Hepatocyte (in vitro differentiated cells): ENCODE measurements around the gene RSPRY1. TPM values are rescaled to one million over a fixed set of nuclear protein-coding genes. Genes with fewer than 3 reads are reported as not detected.

Experiments used
- DNase-seq: peaks from one replicate; pipeline ENCODE4 v3.0.0-alpha.2; 2016; ENCODE audit warnings: low spot score
- H2AFZ ChIP-seq: fragments of 200-600 bp; sonication (generic); 2 replicates; pipeline ENCODE4 v1.6.0; 2016; ENCODE audit warnings: antibody characterized with exemption, mild to moderate bottlenecking
- H3K27ac ChIP-seq: fragments of 200-600 bp; sonication (generic); 2 replicates; pipeline ENCODE4 v1.5.1; 2016; ENCODE audit warnings: mild to moderate bottlenecking
- H3K27me3 ChIP-seq: fragments of 200-600 bp; sonication (generic); 2 replicates; pipeline ENCODE4 v1.6.1; 2016
- H3K36me3 ChIP-seq: fragments of 200-600 bp; sonication (generic); replicated peaks from 2 replicates; pipeline ENCODE4 v1.5.1; 2016; ENCODE audit warnings: low read depth; ENCODE audit not compliant: insufficient read depth
- H3K4me1 ChIP-seq: fragments of 200-600 bp; sonication (generic); 2 replicates; pipeline ENCODE4 v1.5.1; 2016; ENCODE audit warnings: mild to moderate bottlenecking, moderate library complexity; ENCODE audit not compliant: insufficient read depth
- H3K4me2 ChIP-seq: fragments of 200-600 bp; sonication (generic); 2 replicates; pipeline ENCODE4 v1.6.0; 2016
- H3K4me3 ChIP-seq: fragments of 200-600 bp; sonication (generic); 2 replicates; pipeline ENCODE4 v1.5.1; 2016; ENCODE audit warnings: mild to moderate bottlenecking
- H3K79me2 ChIP-seq: fragments of 200-600 bp; sonication (generic); 2 replicates; pipeline ENCODE4 v1.6.0; 2017; ENCODE audit warnings: mild to moderate bottlenecking
- H3K9me2 ChIP-seq: fragments of 200-600 bp; sonication (generic); replicated peaks from 2 replicates; pipeline ENCODE4 v1.6.0; 2017; ENCODE audit warnings: mild to moderate bottlenecking; ENCODE audit not compliant: insufficient read depth
- H3K9me3 ChIP-seq: fragments of 200-600 bp; sonication (generic); 2 replicates; pipeline ENCODE4 v1.5.1; 2016; ENCODE audit warnings: low read depth, mild to moderate bottlenecking
- H4K20me1 ChIP-seq: fragments of 200-600 bp; sonication (generic); 2 replicates; pipeline ENCODE4 v1.6.0; 2016; ENCODE audit warnings: mild to moderate bottlenecking; ENCODE audit not compliant: insufficient read depth, poor library complexity, severe bottlenecking
- CTCF ChIP-seq: fragments of 200-600 bp; sonication (generic); IDR thresholded peaks from 2 replicates; pipeline ENCODE4 v1.5.1; 2016; ENCODE audit warnings: antibody characterized with exemption, mild to moderate bottlenecking; ENCODE audit not compliant: poor library complexity
- EZH2 ChIP-seq: fragments of 200-600 bp; sonication (generic); IDR thresholded peaks from 2 replicates; pipeline ENCODE4 v1.6.1; 2016; ENCODE audit warnings: antibody characterized with exemption, mild to moderate bottlenecking, borderline replicate concordance
- EZH2phosphoT487 ChIP-seq: fragments of 200-600 bp; sonication (generic); IDR thresholded peaks from one replicate; pipeline ENCODE4 v1.6.1; 2018; ENCODE audit warnings: antibody characterized with exemption, mild to moderate bottlenecking, low read depth, moderate library complexity; ENCODE audit not compliant: unreplicated experiment, severe bottlenecking
- WGBS: methylation state at CpG from one replicate; pipeline ENCODE4 v1.1.6; 2016; ENCODE audit warnings: low lambda C conversion rate; ENCODE audit errors: missing lambda C conversion rate; 5-methylcytosine and 5-hydroxymethylcytosine counted together
- polyA plus RNA-seq: library from polyadenylated mRNA; unstranded; fragments of >200 nt; fragmentation: Nextera tagmentation; extraction: Ambion mirVana; gene quantifications from 2 replicates; pipeline ENCODE4 v1.2.1, GENCODE V29; 2016
- total RNA-seq: library from RNA; depleted of rRNA; stranded (reverse); fragments of >200 nt; gene quantifications from 2 replicates; pipeline ENCODE4 v1.2.3, GENCODE V29; 2014

RSPRY1 gene
- total and polyA plus RNA-seq, 2 experiments from 2014 or later, result 42.3 to 57.5 TPM

DNA sequence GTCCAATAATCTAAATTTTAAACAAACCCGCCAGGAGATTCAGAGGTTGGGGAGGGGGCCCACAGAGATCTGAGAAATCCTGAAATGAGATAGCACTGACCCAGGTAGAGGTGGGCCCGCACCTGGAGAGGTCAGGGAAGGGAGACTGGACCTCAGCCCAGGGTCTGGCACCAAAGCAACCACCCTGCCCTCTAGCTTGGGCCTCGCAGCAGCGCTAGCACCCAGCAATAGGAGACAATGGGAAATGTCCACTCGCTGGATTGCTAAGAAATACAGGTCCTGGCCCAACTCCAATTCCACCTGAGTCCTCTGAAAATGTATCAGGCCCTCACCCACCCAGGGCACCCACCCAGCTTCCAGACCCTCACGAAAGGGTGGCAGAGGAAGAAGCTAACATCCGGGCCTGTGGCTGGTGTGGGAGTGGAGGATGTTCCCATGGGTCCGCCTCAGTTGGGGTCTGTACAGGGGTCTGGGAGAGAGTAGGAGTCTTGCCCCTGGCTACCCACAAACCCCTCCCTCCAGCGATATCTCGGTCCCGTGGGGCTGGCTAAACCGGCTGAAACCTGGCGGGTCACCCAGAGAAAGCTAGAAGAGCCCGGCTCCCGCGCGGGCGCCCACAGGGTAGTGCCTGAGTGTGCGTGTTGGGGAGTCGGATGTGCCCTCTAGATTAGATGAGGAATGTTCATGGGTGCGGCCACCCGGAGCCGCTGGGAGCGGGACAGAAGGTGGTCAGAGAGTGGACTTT lies 97.3 kb downstream of the RSPRY1 start:
- no peaks in the 10 kb centered on the region for H3K36me3 ChIP-seq
- H3K27ac ChIP-seq, result peak overlapping the region; percentile 82
- H3K4me3 ChIP-seq, result peak overlapping the region; percentile 60
- DNase-seq, result peak; percentile 67
- no peak for TF ChIP-seq EZH2phosphoT487
- no peak for TF ChIP-seq EZH2
- no peak for TF ChIP-seq CTCF
- no peaks in the 10 kb centered on the region for H4K20me1 ChIP-seq
- 60% methylated on average over 24 of the region's 24 CpGs for WGBS
- H3K4me1 ChIP-seq, result peaks cover 8% of the 10 kb centered on the region
- peaks cover 3% of the 10 kb centered on the region for H3K27me3 ChIP-seq
- peak overlapping the region; percentile 97 for H3K4me2 ChIP-seq
- H3K9me3 ChIP-seq, result no peaks in the 10 kb centered on the region
- no peaks in the 10 kb centered on the region for H3K9me2 ChIP-seq
- peaks cover 32% of the 10 kb centered on the region for H3K79me2 ChIP-seq
- H2AFZ ChIP-seq, result peak overlapping the region; percentile 89

DNA sequence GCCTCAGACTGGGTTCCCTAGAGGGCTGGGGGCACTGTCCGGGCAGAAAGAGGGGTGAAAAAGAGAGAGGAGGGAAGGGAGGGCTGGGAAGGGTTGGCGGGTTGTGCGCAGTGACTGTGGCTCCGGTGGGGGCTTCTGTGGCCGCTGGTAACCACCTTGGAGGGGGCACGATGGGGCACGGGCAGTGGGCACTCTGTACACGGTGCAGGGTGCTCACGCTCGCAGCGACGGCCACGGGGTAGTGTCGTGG lies 97.8 kb downstream of the RSPRY1 start:
- H4K20me1 ChIP-seq, result no peaks in the 10 kb centered on the region
- no peaks in the 10 kb centered on the region for H3K9me3 ChIP-seq
- H3K27me3 ChIP-seq, result peaks cover 3% of the 10 kb centered on the region
- no peaks in the 10 kb centered on the region for H3K9me2 ChIP-seq
- no peak for TF ChIP-seq EZH2
- no peak for TF ChIP-seq CTCF
- TF ChIP-seq EZH2phosphoT487, result no peak
- peaks cover 8% of the 10 kb centered on the region for H3K4me1 ChIP-seq
- H3K4me2 ChIP-seq, result peak overlapping the region; percentile 97
- 6% methylated on average over 9 of the region's 14 CpGs for WGBS
- no peaks in the 10 kb centered on the region for H3K36me3 ChIP-seq
- peak overlapping the region; percentile 89 for H2AFZ ChIP-seq
- H3K79me2 ChIP-seq, result peaks cover 29% of the 10 kb centered on the region
- H3K4me3 ChIP-seq, result peak overlapping the region; percentile 60
- peak overlapping the region; percentile 82 for H3K27ac ChIP-seq
- DNase-seq, result no peak

DNA sequence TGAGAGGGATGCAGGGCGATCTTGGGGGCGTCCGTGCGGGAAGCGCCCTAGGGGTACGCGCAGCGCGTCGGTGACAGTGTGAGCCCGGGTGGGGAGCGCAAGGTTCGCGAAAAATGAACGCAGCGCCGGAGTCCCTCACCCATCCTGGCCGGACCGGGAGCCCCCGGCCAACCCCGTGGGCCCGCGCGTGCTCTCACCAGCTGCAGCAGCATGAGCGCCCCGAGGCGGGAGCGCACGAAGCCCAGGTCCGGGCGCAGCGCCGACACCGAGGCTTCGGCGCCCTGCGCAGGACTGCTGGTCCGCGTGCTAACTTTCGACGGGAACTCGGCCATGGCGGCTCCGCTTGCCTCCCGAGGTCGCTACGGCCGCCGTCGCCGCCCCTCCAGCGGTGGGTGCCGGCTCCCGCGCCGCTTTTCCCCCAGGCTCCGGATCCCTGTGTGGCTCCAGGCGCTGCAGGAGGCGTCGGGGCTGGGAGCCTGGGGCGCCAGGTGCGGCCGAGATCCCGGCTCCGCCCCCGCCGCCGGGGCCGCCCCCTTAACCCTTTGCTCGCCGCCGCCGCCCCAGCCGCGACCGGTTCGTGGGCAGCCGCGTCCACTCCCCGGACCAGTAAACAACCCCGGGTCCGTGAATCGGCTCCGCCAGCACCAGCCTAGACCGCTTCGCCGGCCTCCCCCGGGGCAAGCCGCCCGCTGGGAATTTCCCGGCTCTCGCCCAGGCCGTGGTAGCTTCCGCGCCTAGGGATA lies 98.3 kb downstream of the RSPRY1 start, which contains the start of gene PLLP:
Gene PLLP (minus strand): TSS at position 464 of the 743 bp plus-strand sequence. CDS start 132 bp downstream, at position 332.
- Histone ChIP-seq H3K4me1 (peaks cover 8% of the 10 kb centered on the region), H3K27ac (peak within 1 kb of the TSS; percentile 82), H3K9me2 (no peaks in the 10 kb centered on the region), H2AFZ (peak within 1 kb of the TSS; percentile 89), H3K79me2 (peaks cover 25% of the 10 kb centered on the region), H3K27me3 (peaks cover 3% of the 10 kb centered on the region), H4K20me1 (no peaks in the 10 kb centered on the region), H3K9me3 (no peaks in the 10 kb centered on the region), H3K4me3 (peak within 1 kb of the TSS; percentile 60), H3K4me2 (peak within 1 kb of the TSS; percentile 97), H3K36me3 (no peaks in the 10 kb centered on the region)
- peak; percentile 80 for DNase-seq
- no peak for TF ChIP-seq CTCF
- no peak for TF ChIP-seq EZH2phosphoT487
- TF ChIP-seq EZH2, result no peak
- 3% methylated on average over 63 of the region's 95 CpGs for WGBS
